Fibroblast of skin of back (primary cell): Measurements from ENCODE around the gene KRT26.

Experiments used
- DNase-seq: peaks from one replicate; pipeline ENCODE4 v3.0.0-alpha.2; 2013

The KRT26 gene

GRCh38 chr17:40727447-40728231 lies 44.4 kb downstream of the KRT26 start:
- DNase-seq: no peak

DNA sequence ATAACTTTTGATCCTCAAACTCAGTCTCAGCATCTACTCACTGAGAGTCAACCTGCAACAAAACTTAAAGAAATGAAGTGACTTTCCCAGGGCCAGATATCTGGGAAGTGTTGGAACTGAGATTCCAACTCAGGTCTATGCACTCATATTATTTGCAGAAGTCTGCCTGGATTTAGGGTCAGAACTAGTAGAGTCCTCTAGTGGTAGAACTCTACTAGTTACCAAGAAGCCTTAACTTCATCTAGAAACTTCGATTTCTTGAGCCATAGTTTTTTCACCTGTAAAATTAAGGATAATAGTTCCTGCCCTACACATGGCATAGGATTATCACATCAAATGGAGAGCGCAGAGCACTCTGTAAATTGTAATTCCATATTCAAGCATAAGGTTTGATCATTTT lies 45.1 kb downstream of the KRT26 start:
- DNase-seq: no peak

GRCh38 chr17:40724656-40725055 lies 47.3 kb downstream of the KRT26 start:
- no peak for DNase-seq

DNA sequence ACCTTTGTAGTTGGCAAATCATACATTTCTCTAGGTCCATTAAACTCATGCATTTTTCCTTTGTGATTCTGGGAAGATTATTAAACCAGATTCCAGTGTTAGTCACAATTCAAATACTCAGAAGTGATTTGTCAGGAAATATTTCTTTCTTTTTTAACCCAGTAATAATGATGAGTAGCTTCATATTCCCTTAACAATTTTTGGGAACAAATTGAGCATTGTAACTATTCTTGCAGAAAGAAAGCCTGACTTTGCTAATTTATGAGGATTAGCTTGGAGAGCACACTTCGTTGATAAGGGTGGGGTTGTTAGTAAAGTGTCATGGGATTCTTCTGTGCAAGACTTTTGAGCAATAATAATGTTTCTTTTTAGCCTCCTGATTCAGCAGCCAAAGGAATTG lies 49.8 kb downstream of the KRT26 start:
- peak; percentile 12 for DNase-seq

DNA sequence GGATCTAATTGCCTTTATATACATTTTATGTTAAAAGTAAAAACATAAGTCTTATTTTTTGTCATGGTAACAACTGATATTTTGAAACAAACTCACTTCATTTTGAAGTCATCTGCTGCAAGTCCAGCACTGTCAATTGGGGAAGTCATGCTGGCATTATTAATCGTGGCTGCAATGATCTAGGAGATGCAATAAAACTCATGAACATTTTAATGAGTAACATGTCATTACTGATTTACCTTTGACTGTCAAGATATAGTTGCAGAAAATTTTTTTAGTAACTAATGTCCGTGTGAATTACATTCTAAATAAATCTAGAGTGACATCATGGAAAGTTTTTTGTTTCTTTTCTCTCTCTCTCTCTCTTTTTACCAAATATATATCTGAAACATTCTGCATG lies 51.1 kb downstream of the KRT26 start:
- DNase-seq: no peak

- no peak for DNase-seq
These were observed 53.1 kb downstream of the KRT26 start for GRCh38 chr17:40718930-40719329.

DNA sequence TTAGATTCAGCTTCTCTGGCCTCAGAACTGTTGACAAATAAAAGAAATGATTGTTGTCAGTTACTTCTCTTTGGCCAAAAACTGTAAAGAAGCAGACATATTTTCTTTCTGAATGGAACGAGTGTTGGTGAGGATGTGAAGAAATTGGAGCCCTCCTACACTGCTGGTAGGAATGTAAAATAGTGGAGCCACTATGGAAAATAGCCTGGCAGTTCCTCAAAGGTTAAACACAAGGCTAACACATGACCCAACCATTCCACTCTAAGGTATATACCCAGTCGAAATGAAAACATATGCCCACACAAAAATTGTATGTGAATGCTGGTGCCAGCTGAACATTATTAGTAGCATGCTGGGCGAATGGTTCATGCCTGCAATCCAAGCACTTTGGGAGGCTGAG lies 54.2 kb downstream of the KRT26 start:
- DNase-seq: no peak
